Measurements from ENCODE around the gene C1QTNF7.

Gene C1QTNF7

GRCh38 chr4:15481961-15482745 is 54.3 kb downstream of the C1QTNF7 start:
- no peak overlapping the region for H3K4me3 ChIP-seq (ENCODE audit: low read length)
- TF ChIP-seq CTCF (IDR thresholded peaks at IDR 0.05; ENCODE audit: low read depth, low read length): no peak
- no peak for TF ChIP-seq EZH2phosphoT487 (IDR thresholded peaks at IDR 0.05; ENCODE audit: low read depth)
- no peak overlapping the region for H3K9ac ChIP-seq (ENCODE audit: low read length)
- no peak overlapping the region for H3K4me2 ChIP-seq (ENCODE audit: low read length)
- no peaks in the 10 kb centered on the region for H3K27me3 ChIP-seq (ENCODE audit: low read depth, low read length)
- peaks cover 8% of the 10 kb centered on the region for H3K4me1 ChIP-seq (ENCODE audit: low read length)
- H4K20me1 ChIP-seq (ENCODE audit: insufficient read depth, low read length): no peaks in the 10 kb centered on the region
- no peaks in the 10 kb centered on the region for H3K36me3 ChIP-seq (replicated peaks; ENCODE audit: low read depth, low read length)
- no peaks in the 10 kb centered on the region for H3K79me2 ChIP-seq (ENCODE audit: low read length)
- no peak overlapping the region for H2AFZ ChIP-seq (ENCODE audit: low read depth, low read length)
- no peak overlapping the region for H3K27ac ChIP-seq (ENCODE audit: low read length)
- H3K9me3 ChIP-seq (ENCODE audit: insufficient read depth, low read length): no peaks in the 10 kb centered on the region

DNA sequence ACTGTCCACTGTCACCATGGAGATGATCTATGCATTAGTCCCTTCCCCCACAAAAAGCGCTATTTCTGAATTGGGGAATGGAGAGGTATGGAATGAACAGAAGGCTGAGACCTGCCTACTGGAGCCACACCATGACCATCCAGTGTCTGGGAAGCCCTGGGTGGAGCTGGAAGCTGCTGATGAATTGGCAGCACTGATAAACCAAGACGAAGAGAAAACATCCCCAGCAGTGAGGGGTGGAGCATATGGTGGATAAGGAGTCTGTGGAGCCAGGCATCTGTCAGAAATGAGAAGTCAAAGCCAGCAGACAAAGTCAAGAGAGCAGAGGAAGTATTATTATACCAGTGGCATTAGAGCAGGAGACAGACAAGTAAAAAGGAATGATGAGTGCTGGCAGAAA is 55.0 kb downstream of the C1QTNF7 start:
- Histone ChIP-seq H3K4me1 (ENCODE audit: low read length) (peaks cover 8% of the 10 kb centered on the region), H3K4me3 (ENCODE audit: low read length) (no peak overlapping the region), H3K9ac (ENCODE audit: low read length) (no peak overlapping the region), H3K36me3 (replicated peaks; ENCODE audit: low read depth, low read length) (no peaks in the 10 kb centered on the region), H4K20me1 (ENCODE audit: insufficient read depth, low read length) (no peaks in the 10 kb centered on the region), H3K79me2 (ENCODE audit: low read length) (no peaks in the 10 kb centered on the region), H3K9me3 (ENCODE audit: insufficient read depth, low read length) (no peaks in the 10 kb centered on the region), H3K4me2 (ENCODE audit: low read length) (no peak overlapping the region), H2AFZ (ENCODE audit: low read depth, low read length) (no peak overlapping the region), H3K27me3 (ENCODE audit: low read depth, low read length) (no peaks in the 10 kb centered on the region), H3K27ac (ENCODE audit: low read length) (no peak overlapping the region)
- no peak for TF ChIP-seq EZH2phosphoT487 (IDR thresholded peaks at IDR 0.05; ENCODE audit: low read depth)
- no peak for TF ChIP-seq CTCF (IDR thresholded peaks at IDR 0.05; ENCODE audit: low read depth, low read length)

- no peak overlapping the region for H2AFZ ChIP-seq (ENCODE audit: low read depth, low read length)
- TF ChIP-seq EZH2phosphoT487 (IDR thresholded peaks at IDR 0.05; ENCODE audit: low read depth) (no peak), CTCF (IDR thresholded peaks at IDR 0.05; ENCODE audit: low read depth, low read length) (no peak)
- H3K27ac ChIP-seq (ENCODE audit: low read length): no peak overlapping the region
- peaks cover 12% of the 10 kb centered on the region; the same call in 1 of the 2 replicates for H3K9me3 ChIP-seq (ENCODE audit: insufficient read depth, low read length)
- no peak overlapping the region for H3K4me2 ChIP-seq (ENCODE audit: low read length)
- no peak overlapping the region for H3K9ac ChIP-seq (ENCODE audit: low read length)
- H4K20me1 ChIP-seq (ENCODE audit: insufficient read depth, low read length): no peaks in the 10 kb centered on the region
- H3K27me3 ChIP-seq (ENCODE audit: low read depth, low read length): no peaks in the 10 kb centered on the region
- H3K4me1 ChIP-seq (ENCODE audit: low read length): peaks cover 9% of the 10 kb centered on the region
- no peak overlapping the region for H3K4me3 ChIP-seq (ENCODE audit: low read length)
- no peaks in the 10 kb centered on the region for H3K36me3 ChIP-seq (replicated peaks; ENCODE audit: low read depth, low read length)
- no peaks in the 10 kb centered on the region for H3K79me2 ChIP-seq (ENCODE audit: low read length)
These were observed 60.3 kb downstream of the C1QTNF7 start for GRCh38 chr4:15488136-15488535.

GRCh38 chr4:15488658-15489470 is 61.0 kb downstream of the C1QTNF7 start:
- TF ChIP-seq CTCF (IDR thresholded peaks at IDR 0.05; ENCODE audit: low read depth, low read length) (no peak), EZH2phosphoT487 (IDR thresholded peaks at IDR 0.05; ENCODE audit: low read depth) (no peak)

More at GRCh38 chr4:15488658-15489470, 61.0 kb downstream of the C1QTNF7 start:
- Histone ChIP-seq H3K4me3 (ENCODE audit: low read length) (no peak overlapping the region), H3K36me3 (replicated peaks; ENCODE audit: low read depth, low read length) (no peaks in the 10 kb centered on the region), H3K27me3 (ENCODE audit: low read depth, low read length) (no peaks in the 10 kb centered on the region), H3K4me1 (ENCODE audit: low read length) (peaks cover 9% of the 10 kb centered on the region), H3K79me2 (ENCODE audit: low read length) (no peaks in the 10 kb centered on the region), H3K4me2 (ENCODE audit: low read length) (no peak overlapping the region), H3K9ac (ENCODE audit: low read length) (no peak overlapping the region), H4K20me1 (ENCODE audit: insufficient read depth, low read length) (no peaks in the 10 kb centered on the region), H3K27ac (ENCODE audit: low read length) (no peak overlapping the region), H3K9me3 (ENCODE audit: insufficient read depth, low read length) (peaks cover 12% of the 10 kb centered on the region; the same call in 1 of the 2 replicates), H2AFZ (ENCODE audit: low read depth, low read length) (no peak overlapping the region)

All from OCI-LY3 (cell line).